ENCODE measurements around the gene ADAMTS2.

Gene ADAMTS2

DNA sequence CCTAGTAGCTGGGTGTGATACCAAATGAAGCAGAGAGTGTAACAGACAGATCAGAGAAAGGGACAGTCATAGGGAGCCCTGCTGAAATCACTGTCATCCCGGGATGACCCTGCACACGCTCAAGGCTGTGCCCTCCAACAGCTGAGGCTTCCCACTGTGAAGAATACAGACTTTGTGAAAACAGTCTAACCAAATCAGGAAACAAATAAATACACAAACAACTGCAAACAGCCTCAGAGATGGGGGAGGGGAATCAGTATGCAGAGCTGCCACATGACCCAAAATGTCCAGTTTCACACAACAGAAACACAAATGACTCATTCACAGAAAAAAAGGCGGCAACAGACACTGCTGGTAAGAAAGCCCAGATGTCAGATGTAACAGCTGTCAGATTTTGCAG, 101.9 kb downstream of the ADAMTS2 start:
- no peak for TF ChIP-seq ZNF384 (IDR thresholded peaks at IDR 0.05)
- TF ChIP-seq ELF4 (IDR thresholded peaks at IDR 0.05), result no peak
- no peak for TF ChIP-seq PKNOX1 (IDR thresholded peaks at IDR 0.05)
- TF ChIP-seq FOXK2 (IDR thresholded peaks at IDR 0.05), result no peak
- no peak for TF ChIP-seq FOXM1 (IDR thresholded peaks at IDR 0.05; ENCODE audit: borderline replicate concordance)
- TF ChIP-seq NFRKB (IDR thresholded peaks at IDR 0.05), result no peak
- no peak for TF ChIP-seq TARDBP (IDR thresholded peaks at IDR 0.05)
- no peak for TF ChIP-seq L3MBTL2 (conservative IDR thresholded peaks at IDR 0.05)
- TF ChIP-seq CTBP1 (IDR thresholded peaks at IDR 0.05; ENCODE audit: borderline replicate concordance), result no peak
- no peak for TF ChIP-seq BHLHE40 (IDR thresholded peaks at IDR 0.05; ENCODE audit: borderline replicate concordance)
- TF ChIP-seq LEF1 (IDR thresholded peaks at IDR 0.05; ENCODE audit: borderline replicate concordance), result no peak
- TF ChIP-seq SP1 (IDR thresholded peaks at IDR 0.05), result no peak
- TF ChIP-seq SUZ12 (IDR thresholded peaks at IDR 0.05), result no peak
- no peak for TF ChIP-seq ARNT (IDR thresholded peaks at IDR 0.05)
- TF ChIP-seq FOXA1 (IDR thresholded peaks at IDR 0.05), result no peak
- POLR2A ChIA-PET, result no interaction called here
- CTCF ChIA-PET, result interaction anchor here (0.5 to 0.6 kb wide), 2 partner anchors 44 to 753 kb away, joined by 3 to 6 read pairs; no protein-coding TSS in a partner anchor
- DNase-seq (ENCODE audit: extremely low spot score), result no peak

GRCh38 chr5:179242676-179243075, 102.6 kb downstream of the ADAMTS2 start:
- CTCF ChIA-PET, result interaction anchor here (0.5 kb wide), 1 partner anchor 752 kb away, joined by 6 read pairs; no protein-coding TSS in a partner anchor
- DNase-seq (ENCODE audit: extremely low spot score), result no peak
- TF ChIP-seq NFRKB (IDR thresholded peaks at IDR 0.05), result no peak
- no peak for TF ChIP-seq SUZ12 (IDR thresholded peaks at IDR 0.05)
- no peak for TF ChIP-seq L3MBTL2 (conservative IDR thresholded peaks at IDR 0.05)
- no peak for TF ChIP-seq ELF4 (IDR thresholded peaks at IDR 0.05)
- TF ChIP-seq FOXK2 (IDR thresholded peaks at IDR 0.05), result no peak
- TF ChIP-seq HDGF (IDR thresholded peaks at IDR 0.05; ENCODE audit: borderline replicate concordance), result no peak
- no peak for TF ChIP-seq SP1 (IDR thresholded peaks at IDR 0.05)
- TF ChIP-seq FOXA1 (IDR thresholded peaks at IDR 0.05), result no peak
- TF ChIP-seq TARDBP (IDR thresholded peaks at IDR 0.05), result no peak
- no peak for TF ChIP-seq CTBP1 (IDR thresholded peaks at IDR 0.05; ENCODE audit: borderline replicate concordance)
- no peak for TF ChIP-seq ARNT (IDR thresholded peaks at IDR 0.05)
- TF ChIP-seq LEF1 (IDR thresholded peaks at IDR 0.05; ENCODE audit: borderline replicate concordance), result no peak
- no peak for TF ChIP-seq PKNOX1 (IDR thresholded peaks at IDR 0.05)
- no peak for TF ChIP-seq FOXM1 (IDR thresholded peaks at IDR 0.05; ENCODE audit: borderline replicate concordance)
- TF ChIP-seq BHLHE40 (IDR thresholded peaks at IDR 0.05; ENCODE audit: borderline replicate concordance), result no peak
- POLR2A ChIA-PET, result no interaction called here

DNA sequence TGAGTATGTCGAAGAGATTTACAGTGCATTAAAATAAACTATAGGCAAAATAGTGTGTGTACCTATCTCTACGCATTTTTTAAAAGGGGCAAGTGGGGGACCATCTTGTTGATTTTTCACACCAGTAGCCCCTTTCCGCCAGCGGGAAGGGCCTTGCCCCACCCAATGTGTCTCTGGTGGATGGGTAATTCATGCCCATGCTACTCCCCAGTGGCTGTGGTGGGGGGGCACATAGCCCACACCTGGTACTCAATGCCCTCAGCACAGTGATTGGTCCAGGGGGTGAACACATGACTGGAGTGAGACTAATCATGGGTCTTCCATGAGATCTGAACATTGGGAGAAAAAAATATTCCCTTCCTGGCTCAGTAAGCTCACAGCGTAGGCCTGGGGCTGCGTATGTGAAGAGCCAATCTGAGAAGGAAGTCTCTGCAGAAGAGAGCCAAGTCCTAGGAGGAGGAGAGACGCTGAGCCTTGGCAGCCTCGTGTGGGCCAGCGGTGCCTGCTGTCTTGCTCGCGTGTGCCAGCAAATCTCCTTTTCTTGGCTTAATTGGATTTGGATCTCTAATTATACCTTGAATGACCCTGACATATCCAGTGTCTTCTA, 103.4 kb downstream of the ADAMTS2 start:
- ChIA-PET POLR2A (no interaction called here), CTCF (no interaction called here)
- TF ChIP-seq CTBP1 (IDR thresholded peaks at IDR 0.05; ENCODE audit: borderline replicate concordance) (no peak), SP1 (IDR thresholded peaks at IDR 0.05) (no peak), ZNF384 (IDR thresholded peaks at IDR 0.05) (no peak), FOXK2 (IDR thresholded peaks at IDR 0.05) (no peak), FOXM1 (IDR thresholded peaks at IDR 0.05; ENCODE audit: borderline replicate concordance) (no peak), ARNT (IDR thresholded peaks at IDR 0.05) (no peak), PKNOX1 (IDR thresholded peaks at IDR 0.05) (no peak), FOXA1 (IDR thresholded peaks at IDR 0.05) (no peak), LEF1 (IDR thresholded peaks at IDR 0.05; ENCODE audit: borderline replicate concordance) (no peak), TARDBP (IDR thresholded peaks at IDR 0.05) (no peak), NFRKB (IDR thresholded peaks at IDR 0.05) (no peak), ELF4 (IDR thresholded peaks at IDR 0.05) (no peak), SUZ12 (IDR thresholded peaks at IDR 0.05) (no peak), BHLHE40 (IDR thresholded peaks at IDR 0.05; ENCODE audit: borderline replicate concordance) (no peak), L3MBTL2 (conservative IDR thresholded peaks at IDR 0.05) (no peak), HDGF (IDR thresholded peaks at IDR 0.05; ENCODE audit: borderline replicate concordance) (no peak)
- no peak for DNase-seq (ENCODE audit: extremely low spot score)

GRCh38 chr5:179241175-179241574, 104.1 kb downstream of the ADAMTS2 start:
- CTCF ChIA-PET, result no interaction called here

GRCh38 chr5:179240561-179240960, 104.7 kb downstream of the ADAMTS2 start:
- POLR2A ChIA-PET, result no interaction called here
- no peak for TF ChIP-seq LEF1 (IDR thresholded peaks at IDR 0.05; ENCODE audit: borderline replicate concordance)
- CTCF ChIA-PET, result interaction anchor here (0.6 kb wide), 1 partner anchor 467 kb away, joined by 4 read pairs; no protein-coding TSS in a partner anchor
- no peak for DNase-seq (ENCODE audit: extremely low spot score)

More at GRCh38 chr5:179241175-179241574, 104.1 kb downstream of the ADAMTS2 start:
- TF ChIP-seq FOXA1 (IDR thresholded peaks at IDR 0.05) (no peak), ELF4 (IDR thresholded peaks at IDR 0.05) (no peak)
- no peak for DNase-seq (ENCODE audit: extremely low spot score)
- POLR2A ChIA-PET, result no interaction called here

DNA sequence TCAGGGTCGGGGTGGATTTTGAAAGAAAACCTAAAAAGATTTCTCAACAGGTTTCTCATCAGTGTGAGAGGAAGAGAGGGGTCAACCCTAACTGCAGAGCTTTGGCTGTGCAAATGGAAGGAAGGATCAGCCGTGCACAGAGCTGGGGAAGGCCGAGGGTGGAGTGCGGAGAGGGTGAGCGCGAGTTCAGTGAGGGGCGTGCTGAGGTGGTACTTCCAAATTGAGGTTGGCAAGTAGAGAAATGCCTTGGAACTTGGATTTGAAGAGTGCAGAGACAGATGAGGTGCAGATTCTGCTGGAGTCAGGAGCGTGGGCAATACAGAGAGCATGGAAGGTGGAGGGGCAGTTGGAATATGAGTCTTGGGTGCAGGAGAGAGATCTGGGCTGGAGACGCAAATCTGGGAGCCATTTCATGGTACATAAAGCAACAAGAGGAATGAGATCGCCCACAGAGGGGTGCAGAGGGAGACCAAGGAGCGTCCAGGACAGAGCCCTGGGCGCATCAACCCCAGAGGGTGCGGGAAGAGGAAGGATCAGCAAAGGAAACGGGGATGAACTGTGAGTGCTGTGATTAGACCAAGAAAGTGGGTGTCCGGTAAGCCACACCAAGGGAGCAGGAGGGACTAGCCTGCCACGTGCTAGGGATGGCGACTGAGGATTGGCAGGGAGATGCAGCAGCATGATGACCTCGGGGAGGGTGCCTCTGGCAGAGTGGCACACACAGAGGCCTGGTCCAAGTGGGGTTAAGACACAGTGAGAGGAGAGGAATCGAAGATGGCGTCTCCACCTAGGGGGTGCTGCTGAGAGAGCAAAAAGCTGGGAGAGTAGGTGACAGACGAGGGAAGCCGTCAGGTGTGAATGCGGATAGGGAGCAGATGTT, 105.8 kb downstream of the ADAMTS2 start:
- DNase-seq (ENCODE audit: extremely low spot score), result no peak
- TF ChIP-seq FOXA1 (IDR thresholded peaks at IDR 0.05) (no peak), LEF1 (IDR thresholded peaks at IDR 0.05; ENCODE audit: borderline replicate concordance) (no peak), SUZ12 (IDR thresholded peaks at IDR 0.05) (no peak), NFRKB (IDR thresholded peaks at IDR 0.05) (no peak), FOXK2 (IDR thresholded peaks at IDR 0.05) (no peak), HDGF (IDR thresholded peaks at IDR 0.05; ENCODE audit: borderline replicate concordance) (no peak), TARDBP (IDR thresholded peaks at IDR 0.05) (no peak), PKNOX1 (IDR thresholded peaks at IDR 0.05) (no peak)
- ChIA-PET POLR2A (no interaction called here), CTCF (no interaction called here)
